ENCODE data around the gene MED12L. TPM values are rescaled to one million over a fixed set of nuclear protein-coding genes. Genes with fewer than 3 reads are reported as not detected.

Gene MED12L
- total and polyA plus RNA-seq, 2 donors from 2014 or later, result 0.13 to 0.82 TPM

- Histone ChIP-seq H3K4me1 (ENCODE audit: control insufficient read depth in 2 of 3, insufficient read depth in 2 of 3, low read depth in 1 of 3, low read length in 3 of 3) (no peaks in the 10 kb centered on the region), H3K4me3 (ENCODE audit: low read length in 3 of 3) (no peak overlapping the region), H3K9me3 (ENCODE audit: control insufficient read depth in 2 of 3, insufficient read depth in 1 of 3, low read length in 3 of 3) (no peaks in the 10 kb centered on the region), H3K27ac (ENCODE audit: low read depth in 2 of 2, low read length in 2 of 2) (no peak overlapping the region), H3K36me3 (ENCODE audit: control insufficient read depth in 2 of 3, insufficient read depth in 3 of 3, low read length in 3 of 3) (no peaks in the 10 kb centered on the region), H3K9ac (ENCODE audit: low read length in 3 of 3) (no peak overlapping the region), H3K27me3 (ENCODE audit: control insufficient read depth, insufficient read depth, low read length) (no peaks in the 10 kb centered on the region)
- intact Hi-C loops (cut with DNase I), result no loop called here
- peak in 1 of 5 donors; percentile 31 for DNase-seq
- TF ChIP-seq CTCF (IDR thresholded peaks at IDR 0.05; ENCODE audit: borderline replicate concordance, extremely low read depth, insufficient read depth), result no peak
- FAIRE-seq, result no peak
Measured at GRCh38 chr3:151248772-151249337, 163.4 kb downstream of the MED12L start.

- Histone ChIP-seq H3K27me3 (ENCODE audit: control insufficient read depth, insufficient read depth, low read length) (no peaks in the 10 kb centered on the region), H3K27ac (ENCODE audit: low read depth in 2 of 2, low read length in 2 of 2) (no peak overlapping the region), H3K36me3 (ENCODE audit: control insufficient read depth in 2 of 3, insufficient read depth in 3 of 3, low read length in 3 of 3) (no peaks in the 10 kb centered on the region), H3K9me3 (ENCODE audit: control insufficient read depth in 2 of 3, insufficient read depth in 1 of 3, low read length in 3 of 3) (no peaks in the 10 kb centered on the region), H3K4me3 (ENCODE audit: low read length in 3 of 3) (no peak overlapping the region), H3K4me1 (ENCODE audit: control insufficient read depth in 2 of 3, insufficient read depth in 2 of 3, low read depth in 1 of 3, low read length in 3 of 3) (no peaks in the 10 kb centered on the region), H3K9ac (ENCODE audit: low read length in 3 of 3) (no peak overlapping the region)
- intact Hi-C loops (cut with DNase I), result no loop called here
- no peak for FAIRE-seq
- no peak for DNase-seq
- no peak for TF ChIP-seq CTCF (IDR thresholded peaks at IDR 0.05; ENCODE audit: borderline replicate concordance, extremely low read depth, insufficient read depth)
Measured at GRCh38 chr3:151256749-151257148, 171.3 kb downstream of the MED12L start.

- Histone ChIP-seq H3K9me3 (ENCODE audit: control insufficient read depth in 2 of 3, insufficient read depth in 1 of 3, low read length in 3 of 3) (no peaks in the 10 kb centered on the region), H3K36me3 (ENCODE audit: control insufficient read depth in 2 of 3, insufficient read depth in 3 of 3, low read length in 3 of 3) (no peaks in the 10 kb centered on the region), H3K27ac (ENCODE audit: low read depth in 2 of 2, low read length in 2 of 2) (no peak overlapping the region), H3K4me3 (ENCODE audit: low read length in 3 of 3) (no peak overlapping the region), H3K4me1 (ENCODE audit: control insufficient read depth in 2 of 3, insufficient read depth in 2 of 3, low read depth in 1 of 3, low read length in 3 of 3) (no peaks in the 10 kb centered on the region), H3K27me3 (ENCODE audit: control insufficient read depth, insufficient read depth, low read length) (no peaks in the 10 kb centered on the region), H3K9ac (ENCODE audit: low read length in 3 of 3) (no peak overlapping the region)
- FAIRE-seq, result no peak
- DNase-seq, result no peak
- TF ChIP-seq CTCF (IDR thresholded peaks at IDR 0.05; ENCODE audit: borderline replicate concordance, extremely low read depth, insufficient read depth), result no peak
- intact Hi-C loops (cut with DNase I), result no loop called here
Measured at GRCh38 chr3:151259664-151260063, 174.2 kb downstream of the MED12L start.

Measured in kidney (tissue), 14 donors.